ENCODE results near the gene SH3PXD2B. TPM values are rescaled to one million over a fixed set of nuclear protein-coding genes. Genes with fewer than 3 reads are reported as not detected.

Gene SH3PXD2B
- total RNA-seq, 4 donors from 2014 or later: 27.8 to 52.6 (median 44.4) TPM

- Histone ChIP-seq H3K27ac (no peak overlapping the region), H3K4me1 (peaks cover 0 to 13% (median 0%) of the 10 kb centered on the region in 4 donors), H3K36me3 (no peaks in the 10 kb centered on the region), H3K9me3 (no peaks in the 10 kb centered on the region), H3K4me3 (no peak overlapping the region), H3K27me3 (no peaks in the 10 kb centered on the region)
- WGBS, 2 donors: 80 to 93% methylated on average over 3 of the region's 3 CpGs
- TF ChIP-seq CTCF (IDR thresholded peaks at IDR 0.05): no peak
- no peak for TF ChIP-seq POLR2A (IDR thresholded peaks at IDR 0.05)
- no peak for TF ChIP-seq EP300 (IDR thresholded peaks at IDR 0.05)
- no peak for DNase-seq (ENCODE audit: low spot score in 2 of 2)
Measured at GRCh38 chr5:172478256-172478655, 23.9 kb upstream of the SH3PXD2B start.

- Histone ChIP-seq H3K27ac (no peak overlapping the region), H3K36me3 (no peaks in the 10 kb centered on the region), H3K27me3 (no peaks in the 10 kb centered on the region), H3K9me3 (no peaks in the 10 kb centered on the region), H3K4me3 (no peak overlapping the region), H3K4me1 (peaks cover 0 to 12% (median 0%) of the 10 kb centered on the region in 4 donors)
- TF ChIP-seq POLR2A (IDR thresholded peaks at IDR 0.05) (no peak), EP300 (IDR thresholded peaks at IDR 0.05) (no peak), CTCF (IDR thresholded peaks at IDR 0.05) (no peak)
- DNase-seq (ENCODE audit: low spot score in 2 of 2): no peak
- 69 to 74% methylated on average over 4 of the region's 4 CpGs for WGBS, 2 donors
Measured at GRCh38 chr5:172477466-172477865, 23.1 kb upstream of the SH3PXD2B start.

- TF ChIP-seq EP300 (IDR thresholded peaks at IDR 0.05) (no peak), POLR2A (IDR thresholded peaks at IDR 0.05) (no peak), CTCF (IDR thresholded peaks at IDR 0.05) (no peak)
- no peak overlapping the region for H3K27ac ChIP-seq
- no peak for DNase-seq (ENCODE audit: low spot score in 2 of 2)
- H3K36me3 ChIP-seq: no peaks in the 10 kb centered on the region
- H3K4me3 ChIP-seq: no peak overlapping the region
- no peaks in the 10 kb centered on the region for H3K9me3 ChIP-seq
- H3K4me1 ChIP-seq: peaks cover 0 to 3% (median 0%) of the 10 kb centered on the region in 4 donors
- no peaks in the 10 kb centered on the region for H3K27me3 ChIP-seq
- 79 to 82% methylated on average over 7 of the region's 7 CpGs for WGBS, 2 donors
Measured at GRCh38 chr5:172474293-172474692, 20.0 kb upstream of the SH3PXD2B start.

GRCh38 chr5:172473427-172473826 lies 19.1 kb upstream of the SH3PXD2B start:
- Histone ChIP-seq H3K27me3 (no peaks in the 10 kb centered on the region), H3K27ac (no peak overlapping the region), H3K9me3 (peaks cover 0 to 2% (median 0%) of the 10 kb centered on the region in 4 donors), H3K4me1 (no peaks in the 10 kb centered on the region), H3K36me3 (no peaks in the 10 kb centered on the region), H3K4me3 (no peak overlapping the region)
- DNase-seq (ENCODE audit: low spot score in 2 of 2): no peak
- WGBS, 2 donors: 82 to 87% methylated on average over 5 of the region's 5 CpGs
- TF ChIP-seq CTCF (IDR thresholded peaks at IDR 0.05) (no peak), POLR2A (IDR thresholded peaks at IDR 0.05) (no peak), EP300 (IDR thresholded peaks at IDR 0.05) (no peak)

GRCh38 chr5:172469697-172470096 lies 15.4 kb upstream of the SH3PXD2B start:
- H3K9me3 ChIP-seq: peaks cover 0 to 11% (median 0%) of the 10 kb centered on the region in 4 donors
- H3K27me3 ChIP-seq: no peaks in the 10 kb centered on the region
- H3K27ac ChIP-seq: no peak overlapping the region
- H3K36me3 ChIP-seq: no peaks in the 10 kb centered on the region
- no peaks in the 10 kb centered on the region for H3K4me1 ChIP-seq
- 58 to 67% methylated on average over 6 to 7 of the region's 7 CpGs for WGBS, 2 donors
- TF ChIP-seq POLR2A (IDR thresholded peaks at IDR 0.05) (no peak), EP300 (IDR thresholded peaks at IDR 0.05) (no peak), CTCF (IDR thresholded peaks at IDR 0.05) (no peak)
- DNase-seq (ENCODE audit: low spot score in 2 of 2): no peak
- H3K4me3 ChIP-seq: no peak overlapping the region

Measured in tibial nerve (tissue), 4 donors.